C4-2B (cell line): ENCODE results near the gene MALL.
"Not testable (repeated sequence)": the region's sequence is repeated elsewhere in the genome, so short reads cannot be mapped to it uniquely, and the experiment has no call there.

Experiments used
- H3K27ac ChIP-seq: fragments of 450-650 bp; 2 replicates; pipeline ENCODE4 v1.5.1; 2017
- ZFX ChIP-seq: fragments of 450-650 bp; IDR thresholded peaks from 2 replicates; pipeline ENCODE4 v1.6.1; 2017
- TF ChIP-seq, protein P1 (sequence below): fragments of 450-650 bp; conservative IDR thresholded peaks from 2 replicates; pipeline ENCODE4 v1.5.1; 2017; ENCODE audit warnings: mild to moderate bottlenecking

MALL gene

DNA sequence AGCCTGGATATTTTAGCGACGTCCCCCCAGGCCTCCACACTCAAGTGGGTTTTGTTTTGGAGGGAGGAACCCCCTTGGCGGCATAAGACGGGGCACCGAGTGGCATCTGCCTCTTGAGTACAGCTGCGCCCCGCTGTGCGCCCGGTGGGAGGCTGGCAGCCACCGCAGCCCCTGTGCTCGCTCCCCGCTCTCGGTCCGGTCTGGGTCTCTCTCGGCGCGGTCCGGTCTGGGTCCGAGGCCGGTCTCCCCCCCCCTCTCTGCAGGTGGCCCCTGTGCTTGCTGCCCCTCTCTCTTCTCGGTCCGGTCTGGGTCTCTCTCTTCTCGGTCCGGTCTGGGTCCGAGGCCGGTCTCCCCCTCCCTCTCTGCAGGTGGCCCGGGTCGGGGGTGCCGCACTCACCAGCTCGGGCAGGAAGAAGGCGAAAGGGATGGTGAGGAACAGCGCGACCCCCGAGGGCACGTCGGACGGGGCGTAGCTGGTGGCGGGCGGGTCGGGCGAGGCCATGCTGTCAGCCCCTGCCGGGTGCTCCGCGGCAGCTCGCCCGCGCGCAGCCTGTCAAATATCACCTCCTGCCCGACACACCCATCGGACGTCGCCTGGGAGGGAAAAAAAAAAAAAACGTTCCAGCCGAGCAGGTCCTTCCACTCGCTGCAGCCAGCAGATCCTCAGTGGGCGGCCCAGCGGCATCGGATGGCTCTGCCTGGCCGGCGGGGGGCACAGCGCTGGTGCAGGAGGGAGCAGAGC is at the start of gene MALL:
Gene MALL, minus strand, starts transcription at position 532 of the 742 bp plus-strand sequence. Its CDS starts 30 bp downstream, at position 502.
- TF ChIP-seq ZFX: no peak
- TF ChIP-seq, protein P1, sequence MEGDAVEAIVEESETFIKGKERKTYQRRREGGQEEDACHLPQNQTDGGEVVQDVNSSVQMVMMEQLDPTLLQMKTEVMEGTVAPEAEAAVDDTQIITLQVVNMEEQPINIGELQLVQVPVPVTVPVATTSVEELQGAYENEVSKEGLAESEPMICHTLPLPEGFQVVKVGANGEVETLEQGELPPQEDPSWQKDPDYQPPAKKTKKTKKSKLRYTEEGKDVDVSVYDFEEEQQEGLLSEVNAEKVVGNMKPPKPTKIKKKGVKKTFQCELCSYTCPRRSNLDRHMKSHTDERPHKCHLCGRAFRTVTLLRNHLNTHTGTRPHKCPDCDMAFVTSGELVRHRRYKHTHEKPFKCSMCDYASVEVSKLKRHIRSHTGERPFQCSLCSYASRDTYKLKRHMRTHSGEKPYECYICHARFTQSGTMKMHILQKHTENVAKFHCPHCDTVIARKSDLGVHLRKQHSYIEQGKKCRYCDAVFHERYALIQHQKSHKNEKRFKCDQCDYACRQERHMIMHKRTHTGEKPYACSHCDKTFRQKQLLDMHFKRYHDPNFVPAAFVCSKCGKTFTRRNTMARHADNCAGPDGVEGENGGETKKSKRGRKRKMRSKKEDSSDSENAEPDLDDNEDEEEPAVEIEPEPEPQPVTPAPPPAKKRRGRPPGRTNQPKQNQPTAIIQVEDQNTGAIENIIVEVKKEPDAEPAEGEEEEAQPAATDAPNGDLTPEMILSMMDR: no peak
- H3K27ac ChIP-seq: peak within 1 kb of the TSS; percentile 56

DNA sequence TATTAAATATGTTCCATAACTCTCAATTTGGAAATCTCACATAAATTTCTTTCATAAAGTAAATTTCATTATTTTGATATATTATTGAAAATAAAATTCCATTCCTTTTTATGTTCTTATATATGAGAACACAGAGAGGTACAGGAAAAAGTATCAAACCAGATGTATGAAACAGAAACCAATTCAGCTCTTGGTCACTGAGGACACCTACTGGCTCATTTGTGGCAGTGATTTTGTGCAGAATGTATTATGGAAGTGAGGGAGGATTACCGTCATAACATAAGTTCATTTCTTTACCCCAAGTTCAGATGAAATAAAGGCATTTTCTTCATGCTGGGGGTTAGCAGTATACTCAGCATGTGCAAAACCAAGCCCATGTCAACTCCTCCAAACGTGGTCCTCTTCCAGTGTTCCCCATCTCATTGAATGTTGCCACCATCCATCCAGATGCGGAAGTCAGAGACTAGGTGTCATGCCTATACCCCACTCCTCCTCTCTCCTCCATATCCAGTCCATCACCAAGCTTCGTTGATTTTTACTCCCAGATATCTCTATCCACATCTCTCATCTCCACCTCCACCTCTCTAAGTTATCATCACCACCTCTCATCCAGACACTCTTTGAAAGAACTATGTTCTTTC is 41.7 kb upstream of the MALL start:
- TF ChIP-seq, protein P1: peak; percentile 89
- no peak for TF ChIP-seq ZFX
- H3K27ac ChIP-seq: no peak overlapping the region

DNA sequence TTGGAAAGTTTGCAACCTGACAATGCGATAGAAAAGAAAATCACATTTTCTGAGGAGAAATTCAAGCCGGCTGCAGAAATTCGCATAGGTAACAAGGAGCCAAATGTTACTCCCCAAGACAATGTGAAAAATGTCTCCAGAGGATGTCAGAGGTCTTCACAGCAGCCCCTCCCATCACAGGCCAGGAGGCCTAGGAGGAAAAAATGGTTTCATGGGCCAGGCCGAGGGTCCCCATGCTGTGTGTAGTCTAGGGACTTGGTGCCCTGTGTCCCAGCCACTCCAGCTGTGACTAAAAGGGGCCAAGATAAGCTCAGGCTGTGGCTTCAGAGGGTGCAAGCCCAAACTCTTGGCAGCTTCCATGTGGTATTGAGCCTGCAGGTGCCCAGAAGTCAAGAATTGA is 39.2 kb upstream of the MALL start:
- H3K27ac ChIP-seq: not testable (repeated sequence)

DNA sequence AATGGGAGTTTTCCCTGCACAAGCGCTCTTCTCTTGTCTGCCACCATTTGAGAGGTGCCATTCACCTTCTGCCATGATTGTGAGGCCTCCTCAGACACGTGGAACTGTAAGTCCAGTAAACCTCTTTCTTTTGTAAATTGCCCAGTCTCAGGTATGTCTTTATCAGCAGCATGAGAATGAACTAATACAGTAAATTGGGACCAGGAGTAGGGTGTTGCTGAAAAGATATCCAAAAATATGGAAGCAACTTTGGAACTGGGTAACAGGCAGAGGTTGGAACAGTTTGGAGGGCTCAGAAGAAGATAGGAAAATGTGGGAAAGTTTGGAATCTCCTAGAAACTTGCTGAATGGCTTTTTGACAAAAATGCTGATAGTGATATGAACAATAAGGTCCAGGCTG is 38.6 kb upstream of the MALL start:
- H3K27ac ChIP-seq: not testable (repeated sequence)

DNA sequence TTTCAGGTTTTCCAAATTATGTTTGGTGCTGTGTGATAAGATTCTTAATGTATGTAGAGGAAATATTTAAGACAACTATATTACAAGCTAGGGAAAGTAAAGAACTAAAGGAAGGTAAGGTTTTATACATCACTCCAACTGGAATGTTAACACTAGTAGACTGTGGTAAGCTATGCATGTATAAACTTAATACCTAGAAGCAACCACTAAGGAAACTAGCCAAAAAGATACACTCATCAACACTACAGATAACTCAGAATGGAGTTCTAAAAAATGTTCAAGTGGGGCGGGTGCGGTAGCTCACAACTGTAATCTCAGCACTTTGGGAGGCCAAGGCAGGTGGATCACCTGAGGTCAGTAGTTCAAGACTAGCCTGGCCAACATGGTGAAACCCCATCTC is 37.8 kb upstream of the MALL start:
- TF ChIP-seq ZFX: no peak
- TF ChIP-seq, protein P1: no peak
- no peak overlapping the region for H3K27ac ChIP-seq

DNA sequence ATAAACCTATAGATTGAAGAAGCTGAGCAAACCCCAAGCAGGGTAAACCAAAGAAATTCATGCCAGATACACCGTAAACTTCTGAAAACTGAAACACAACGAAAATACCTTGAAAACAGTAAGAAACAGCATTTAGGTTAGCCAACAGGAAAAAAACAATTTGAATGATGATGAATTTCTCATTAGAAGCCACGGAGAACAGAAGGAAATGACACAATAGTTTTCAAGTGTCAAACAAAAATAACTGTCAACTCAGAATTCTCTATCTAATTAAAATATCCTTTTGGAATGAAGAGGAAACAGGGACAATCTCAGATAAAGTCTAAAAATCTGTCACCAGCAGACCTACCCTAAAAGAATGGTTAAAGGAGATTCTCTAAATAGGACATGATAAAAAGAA is 37.3 kb upstream of the MALL start:
- TF ChIP-seq, protein P1: no peak
- TF ChIP-seq ZFX: no peak
- no peak overlapping the region for H3K27ac ChIP-seq

DNA sequence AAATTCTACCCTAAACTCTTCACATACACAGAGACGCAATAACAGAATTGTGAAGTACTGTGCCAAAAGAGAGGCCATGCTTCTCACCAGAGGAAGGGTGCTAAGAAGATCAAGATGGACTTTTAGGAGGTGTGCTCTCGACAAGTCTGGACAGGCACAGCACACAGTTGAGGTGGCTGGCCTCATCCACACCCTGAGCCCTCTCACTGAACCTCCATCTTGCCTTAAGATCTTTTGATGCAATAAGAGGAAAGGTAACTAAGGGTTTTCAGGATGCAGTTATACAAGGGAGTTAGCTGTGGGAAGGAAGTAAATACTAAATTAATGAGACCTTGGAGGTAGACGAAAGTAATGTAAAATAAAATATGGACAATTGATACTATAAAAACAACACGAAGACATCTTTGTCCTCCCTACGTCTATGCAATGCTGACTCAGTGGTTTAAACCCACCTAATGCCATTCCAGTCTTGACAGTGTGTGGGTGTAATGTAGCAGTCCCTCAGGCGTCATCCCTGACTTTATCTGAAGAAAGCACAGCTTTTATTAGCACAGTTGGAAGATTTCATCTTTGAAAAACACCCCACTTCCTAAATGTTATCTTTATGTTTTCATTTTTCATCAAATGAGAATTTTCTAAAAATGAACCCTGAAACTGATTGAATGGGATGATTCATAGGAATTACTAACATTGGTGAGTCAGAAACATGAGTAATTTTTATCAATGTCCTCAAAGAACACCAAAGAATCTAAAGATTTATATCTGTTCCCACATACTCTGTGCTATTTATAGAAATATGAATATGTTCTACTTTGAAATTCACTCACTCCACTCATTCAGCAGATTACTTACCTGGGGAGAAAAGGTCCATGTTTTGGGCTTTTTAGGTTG is 34.0 kb upstream of the MALL start:
- TF ChIP-seq, protein P1: no peak
- no peak for TF ChIP-seq ZFX
- no peak overlapping the region for H3K27ac ChIP-seq

DNA sequence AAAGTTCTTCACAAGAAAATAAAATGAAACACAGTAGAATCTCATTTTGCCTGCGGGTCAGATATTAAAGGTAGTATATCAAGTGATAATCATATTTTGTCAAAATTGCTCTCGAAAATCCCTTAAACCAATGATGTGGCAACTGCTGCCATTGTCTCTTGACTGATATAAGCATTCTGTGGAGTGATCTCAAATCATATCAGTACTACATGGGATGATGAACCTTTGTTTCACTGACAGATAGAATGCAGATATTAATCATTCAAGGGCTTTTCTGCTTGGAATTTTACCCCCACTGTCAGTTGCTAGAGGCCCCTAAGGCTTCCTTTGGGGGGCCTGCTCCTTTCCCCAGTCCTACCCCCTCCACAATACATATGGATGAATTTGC is 31.3 kb upstream of the MALL start:
- H3K27ac ChIP-seq: no peak overlapping the region
- TF ChIP-seq, protein P1: no peak
- TF ChIP-seq ZFX: no peak
